WTC11 (cell line): ENCODE results near the gene WWOX.

Experiments used
- ATF3 ChIP-seq: sonication (generic); formaldehyde crosslinking; conservative IDR thresholded peaks from 2 replicates; pipeline ENCODE4 v1.8.1; 2022; ENCODE audit warnings: mild to moderate bottlenecking, missing genetic modification reagents
- CTCF ChIP-seq: fragments of 200-600 bp; IDR thresholded peaks from 2 replicates; pipeline ENCODE4 v1.8.0; 2022; ENCODE audit warnings: antibody characterized with exemption
- IRF1 ChIP-seq: sonication (generic); formaldehyde crosslinking; IDR thresholded peaks from 2 replicates; pipeline ENCODE4 v1.8.0; 2023; ENCODE audit warnings: missing genetic modification reagents
- SP1 ChIP-seq: sonication (generic); formaldehyde crosslinking; conservative IDR thresholded peaks from 2 replicates; pipeline ENCODE4 v1.8.1; 2022; ENCODE audit warnings: missing genetic modification reagents
- USF1 ChIP-seq: sonication (generic); formaldehyde crosslinking; IDR thresholded peaks from 2 replicates; pipeline ENCODE4 v1.8.0; 2022; ENCODE audit warnings: mild to moderate bottlenecking, missing genetic modification reagents

GRCh38 chr16:79137426-79137939, 1038.0 kb downstream of the WWOX start:
- TF ChIP-seq CTCF (no peak), ATF3 (no peak), USF1 (CRISPR knock-in tag) (no peak), SP1 (CRISPR knock-in tag) (no peak), IRF1 (CRISPR knock-in tag) (no peak)
